ENCODE data around the gene SH2D1A. TPM values are rescaled to one million over a fixed set of nuclear protein-coding genes. Genes with fewer than 3 reads are reported as not detected.
"Not testable (repeated sequence)": the region's sequence is repeated elsewhere in the genome, so short reads cannot be mapped to it uniquely, and the experiment has no call there.

Gene SH2D1A
- total RNA-seq (1 to 10 TPM in 1 of 2 donors, under 1 TPM in 1; 0.44 to 1.1 TPM), polyA plus RNA-seq (ENCODE audit: insufficient read length in 6 of 6) (under 1 TPM; 0.43 to 0.75 (median 0.64) TPM)
- long read RNA-seq, donor 1: 0 reads
- long read RNA-seq, donor 2: 0 reads
- long read RNA-seq, donor 3: 0 reads
- long read RNA-seq, donor 4: 0 reads
- long read RNA-seq, donor 5: 0 reads
- long read RNA-seq, donor 6, partial matches to known transcripts: 0 of 1 reads
- long read RNA-seq, donor 6, other reads (novel, unspliced or antisense): 0 of 1 reads
- long read RNA-seq, donor 7: 0 reads
- long read RNA-seq, donor 8: 0 reads
- long read RNA-seq, donor 9: 0 reads
- long read RNA-seq, donor 10: 0 reads
- long read RNA-seq, donor 11: 0 reads
- long read RNA-seq, donor 12: 0 reads

GRCh38 chrX:124346117-124346876, at the start of gene SH2D1A:
SH2D1A (plus strand) TSS chrX:124346563; CDS start chrX:124346643, 80 bp downstream.
- Histone ChIP-seq H3K4me1 (no peaks in the 10 kb centered on the region), H3K9me3 (no peaks in the 10 kb centered on the region), H3K4me3 (peak within 1 kb of the TSS in 1 of 2 donors; percentile 2), H3K27ac (no peak within 1 kb of the TSS), H3K27me3 (no peaks in the 10 kb centered on the region), H3K36me3 (no peaks in the 10 kb centered on the region)
- intact Hi-C loops (cut with DNase I): no loop called here
- TF ChIP-seq, protein P1, sequence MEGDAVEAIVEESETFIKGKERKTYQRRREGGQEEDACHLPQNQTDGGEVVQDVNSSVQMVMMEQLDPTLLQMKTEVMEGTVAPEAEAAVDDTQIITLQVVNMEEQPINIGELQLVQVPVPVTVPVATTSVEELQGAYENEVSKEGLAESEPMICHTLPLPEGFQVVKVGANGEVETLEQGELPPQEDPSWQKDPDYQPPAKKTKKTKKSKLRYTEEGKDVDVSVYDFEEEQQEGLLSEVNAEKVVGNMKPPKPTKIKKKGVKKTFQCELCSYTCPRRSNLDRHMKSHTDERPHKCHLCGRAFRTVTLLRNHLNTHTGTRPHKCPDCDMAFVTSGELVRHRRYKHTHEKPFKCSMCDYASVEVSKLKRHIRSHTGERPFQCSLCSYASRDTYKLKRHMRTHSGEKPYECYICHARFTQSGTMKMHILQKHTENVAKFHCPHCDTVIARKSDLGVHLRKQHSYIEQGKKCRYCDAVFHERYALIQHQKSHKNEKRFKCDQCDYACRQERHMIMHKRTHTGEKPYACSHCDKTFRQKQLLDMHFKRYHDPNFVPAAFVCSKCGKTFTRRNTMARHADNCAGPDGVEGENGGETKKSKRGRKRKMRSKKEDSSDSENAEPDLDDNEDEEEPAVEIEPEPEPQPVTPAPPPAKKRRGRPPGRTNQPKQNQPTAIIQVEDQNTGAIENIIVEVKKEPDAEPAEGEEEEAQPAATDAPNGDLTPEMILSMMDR (IDR thresholded peaks at IDR 0.05): no peak
- no peak for ATAC-seq
- DNase-seq: no peak

DNA sequence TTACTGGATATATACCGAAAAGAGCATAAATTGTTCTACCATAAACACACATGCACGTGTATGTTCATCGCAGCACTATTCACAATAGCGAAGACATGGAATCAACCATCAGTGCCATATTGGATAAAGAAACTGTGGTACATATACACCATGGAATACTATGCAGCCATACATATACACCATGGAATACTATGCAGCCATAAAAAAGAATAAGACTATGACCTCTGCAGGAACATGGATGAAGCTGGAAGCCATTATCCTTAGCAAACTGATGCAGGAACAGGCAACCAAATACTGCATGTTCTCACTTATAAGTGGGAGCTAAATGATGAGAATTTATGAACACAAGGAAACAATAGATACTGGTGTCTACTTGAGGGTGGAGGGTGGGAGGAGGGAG, 47.0 kb upstream of the SH2D1A start:
- DNase-seq; H3K9me3 ChIP-seq; H3K36me3 ChIP-seq; H3K4me1 ChIP-seq; H3K4me3 ChIP-seq; intact Hi-C loops (cut with DNase I); H3K27me3 ChIP-seq; ATAC-seq; H3K27ac ChIP-seq: not testable (repeated sequence)

DNA sequence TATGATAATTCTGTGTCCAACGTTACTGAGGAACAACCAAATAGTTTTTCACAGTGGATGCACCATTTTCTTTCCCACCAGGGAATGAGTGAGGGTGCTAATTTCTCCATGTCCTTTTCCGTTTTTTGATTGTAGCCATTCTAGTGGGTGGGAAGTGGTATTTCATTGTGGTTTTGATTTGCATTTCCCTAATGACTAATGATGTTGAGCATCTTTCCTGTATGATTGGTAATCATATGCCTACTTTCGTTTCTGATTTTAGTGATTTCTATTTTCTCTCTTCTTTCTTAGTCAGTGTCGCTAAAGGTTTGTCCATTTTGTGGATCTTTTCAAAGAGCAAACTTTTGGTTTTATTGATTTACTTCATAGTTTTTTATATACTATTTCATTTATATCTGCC, 46.0 kb upstream of the SH2D1A start:
- intact Hi-C loops (cut with DNase I): no loop called here
- ATAC-seq (no peak), DNase-seq (no peak)
- no peaks in the 10 kb centered on the region for H3K36me3 ChIP-seq
- TF ChIP-seq, protein P1 (IDR thresholded peaks at IDR 0.05): no peak
- no peaks in the 10 kb centered on the region for H3K4me1 ChIP-seq
- no peaks in the 10 kb centered on the region for H3K27me3 ChIP-seq
- H3K27ac ChIP-seq: no peak overlapping the region
- no peak overlapping the region for H3K4me3 ChIP-seq
- no peaks in the 10 kb centered on the region for H3K9me3 ChIP-seq

DNA sequence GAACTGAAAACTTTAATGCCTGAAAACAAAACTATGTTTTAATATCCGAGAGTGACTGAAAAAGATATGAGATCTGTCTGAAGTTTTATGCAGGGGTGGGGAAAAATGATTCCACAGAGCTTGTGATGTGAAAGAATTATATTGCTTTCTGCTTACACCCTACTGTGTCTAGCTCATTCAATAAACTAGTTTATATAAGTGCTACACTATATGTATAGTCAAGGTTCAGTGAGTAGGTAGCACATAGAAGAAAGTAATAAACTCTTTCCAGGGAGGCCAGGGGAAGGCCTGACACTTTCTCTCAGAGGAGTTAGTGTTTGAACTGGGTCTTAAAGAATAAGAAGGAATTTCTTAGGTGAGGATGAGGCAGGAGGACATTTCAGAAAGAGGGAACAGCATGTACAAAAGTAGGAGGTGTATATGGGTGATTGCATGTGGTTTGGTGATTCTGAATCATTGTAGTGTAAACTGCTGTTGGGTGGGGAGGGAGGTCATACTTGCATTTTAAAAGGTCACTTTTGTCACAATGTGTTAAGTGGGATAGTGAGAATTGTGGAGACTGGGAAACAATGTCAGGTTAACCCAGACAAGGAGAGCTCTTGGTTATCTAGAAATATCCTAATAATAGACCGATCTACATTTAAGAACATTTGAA, 39.0 kb upstream of the SH2D1A start:
- no peak for ATAC-seq
- intact Hi-C loops (cut with DNase I): no loop called here
- Histone ChIP-seq H3K36me3 (no peaks in the 10 kb centered on the region), H3K4me1 (no peaks in the 10 kb centered on the region), H3K4me3 (no peak overlapping the region), H3K9me3 (no peaks in the 10 kb centered on the region), H3K27me3 (no peaks in the 10 kb centered on the region), H3K27ac (no peak overlapping the region)
- TF ChIP-seq, protein P1 (IDR thresholded peaks at IDR 0.05): no peak
- DNase-seq: no peak

DNA sequence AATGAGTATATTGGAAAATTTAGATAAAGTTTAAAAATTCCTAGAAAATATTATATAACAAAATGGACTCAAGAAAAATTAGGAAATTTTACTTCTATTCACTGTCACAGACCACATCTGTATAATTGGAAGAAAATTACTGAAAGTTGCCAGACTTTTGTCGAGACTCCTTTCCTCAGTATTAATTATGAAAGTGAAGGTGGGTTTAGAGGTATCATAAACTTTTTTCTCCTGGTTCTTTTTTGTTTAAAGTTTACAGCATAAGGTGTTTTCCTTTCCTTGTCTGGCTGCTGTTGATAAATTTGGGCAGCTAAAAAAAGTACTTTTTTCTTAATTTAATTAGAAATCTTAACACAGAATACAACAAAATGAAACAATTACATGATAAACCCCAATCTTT, 20.6 kb upstream of the SH2D1A start:
- intact Hi-C loops (cut with DNase I): no loop called here
- Histone ChIP-seq H3K36me3 (no peaks in the 10 kb centered on the region), H3K4me1 (no peaks in the 10 kb centered on the region), H3K27me3 (no peaks in the 10 kb centered on the region), H3K27ac (no peak overlapping the region), H3K9me3 (no peaks in the 10 kb centered on the region), H3K4me3 (no peak overlapping the region)
- no peak for ATAC-seq
- DNase-seq: no peak
- TF ChIP-seq, protein P1 (IDR thresholded peaks at IDR 0.05): no peak

Measured in left lung (tissue), 14 donors.